IMR-90 (cell line): ENCODE results near the gene MEF2A. TPM values are rescaled to one million over a fixed set of nuclear protein-coding genes. Genes with fewer than 3 reads are reported as not detected.

Experiments
- ATAC-seq: fragments of 200-7000 bp; cut with Tn5 transposase; 2 replicates; pipeline ENCODE4 v1.9.1; 2020; ENCODE audit warnings: low read depth, mild to moderate bottlenecking, moderate library complexity
- BruUV-seq: library from RNA; stranded (reverse); fragments of 400-500 nt; replicated peaks from 2 replicates; lab custom pipeline; 2021; lab: Mats Ljungman, UMichigan
- CTCF ChIA-PET: fragments of 300-600 bp; formaldehyde crosslinking; extraction: SDS; loops from one replicate; lab custom pipeline; 2021; ENCODE audit warnings: antibody characterized with exemption; lab: Yijun Ruan, JAX
- POLR2A ChIA-PET: fragments of 300-600 bp; sonication (Branson Sonifier 250); formaldehyde crosslinking; loops from one replicate; lab custom pipeline; 2022; ENCODE audit warnings: antibody characterized with exemption; ENCODE audit not compliant: unreplicated experiment; lab: Charles Lee
- DNase-seq: peaks from one replicate; pipeline ENCODE4 v3.0.0; 2013
- H2AFZ ChIP-seq: replicated peaks from 2 replicates; pipeline ENCODE3; 2013; ENCODE audit warnings: low read length, mild to moderate bottlenecking; ENCODE audit not compliant: poor library complexity
- H2AK5ac ChIP-seq: 2 replicates; pipeline ENCODE4 v1.6.1; 2013; ENCODE audit warnings: low read depth, low read length, inconsistent platforms
- H2AK9ac ChIP-seq: replicated peaks from 2 replicates; pipeline ENCODE3; 2013; ENCODE audit warnings: mild to moderate bottlenecking, low read depth, low read length, moderate library complexity; ENCODE audit not compliant: poor library complexity
- H2BK120ac ChIP-seq: 2 replicates; pipeline ENCODE4 v1.6.1; 2013; ENCODE audit warnings: low read depth, low read length, inconsistent platforms
- H2BK15ac ChIP-seq: 3 replicates; pipeline ENCODE4 v1.6.1; 2013; ENCODE audit warnings: low read depth, low read length, inconsistent platforms
- H2BK20ac ChIP-seq: 2 replicates; pipeline ENCODE4 v1.6.1; 2013; ENCODE audit warnings: low read depth, mild to moderate bottlenecking, inconsistent platforms, low read length, moderate library complexity
- H2BK5ac ChIP-seq: 2 replicates; pipeline ENCODE4 v1.6.1; 2013; ENCODE audit warnings: mild to moderate bottlenecking, low read depth, low read length, inconsistent platforms; ENCODE audit not compliant: poor library complexity, severe bottlenecking
- H3K14ac ChIP-seq: replicated peaks from 2 replicates; pipeline ENCODE4 v1.6.1; 2013; ENCODE audit warnings: low read depth, low read length, inconsistent platforms
- H3K18ac ChIP-seq: 2 replicates; pipeline ENCODE4 v1.6.1; 2013; ENCODE audit warnings: low read depth, low read length, control low read depth
- H3K23ac ChIP-seq: 2 replicates; pipeline ENCODE4 v1.6.1; 2013; ENCODE audit warnings: low read depth, low read length, inconsistent platforms
- H3K27ac ChIP-seq: 2 replicates; pipeline ENCODE4 v1.5.1; 2013; ENCODE audit warnings: mild to moderate bottlenecking, control low read depth, low read length; ENCODE audit not compliant: insufficient read depth
- H3K27me3 ChIP-seq: 2 replicates; pipeline ENCODE4 v1.6.1; 2013; ENCODE audit warnings: low read length; ENCODE audit not compliant: control insufficient read depth, insufficient read depth
- H3K36me3 ChIP-seq: 2 replicates; pipeline ENCODE4 v1.6.1; 2013; ENCODE audit warnings: low read length, mixed read lengths; ENCODE audit not compliant: control insufficient read depth, insufficient read depth
- H3K4ac ChIP-seq: 2 replicates; pipeline ENCODE4 v1.6.1; 2013; ENCODE audit warnings: low read depth, low read length, inconsistent platforms
- H3K4me1 ChIP-seq: 2 replicates; pipeline ENCODE4 v1.6.1; 2013; ENCODE audit warnings: low read length, mixed read lengths; ENCODE audit not compliant: control insufficient read depth, insufficient read depth
- H3K4me2 ChIP-seq: 2 replicates; pipeline ENCODE4 v1.6.1; 2013; ENCODE audit warnings: low read depth, mild to moderate bottlenecking, control low read depth, low read length, moderate library complexity
- H3K4me3 ChIP-seq: 2 replicates; pipeline ENCODE4 v1.5.1; 2013; ENCODE audit warnings: low read depth, mild to moderate bottlenecking, control low read depth, low read length, moderate library complexity; ENCODE audit not compliant: insufficient read depth
- H3K56ac ChIP-seq: 2 replicates; pipeline ENCODE4 v1.6.1; 2013; ENCODE audit warnings: low read length, inconsistent platforms; ENCODE audit not compliant: insufficient read depth; ENCODE audit errors: extremely low read depth
- H3K79me1 ChIP-seq, 2 experiments: 2 replicates each; pipeline ENCODE4 v1.6.1; 2013; ENCODE audit warnings: low read length in 2 of 2, inconsistent platforms in 1 of 2, low read depth in 1 of 2
- H3K9ac ChIP-seq: 2 replicates; pipeline ENCODE4 v1.6.1; 2013; ENCODE audit warnings: low read depth, low read length, control low read depth
- H3K9me1 ChIP-seq: 2 replicates; pipeline ENCODE4 v1.6.1; 2013; ENCODE audit warnings: low read length, inconsistent platforms; ENCODE audit not compliant: insufficient read depth
- H3K9me3 ChIP-seq: 2 replicates; pipeline ENCODE4 v1.6.1; 2013; ENCODE audit warnings: low read length; ENCODE audit not compliant: control insufficient read depth, insufficient read depth
- H4K20me1 ChIP-seq: 2 replicates; pipeline ENCODE4 v1.6.1; 2013; ENCODE audit warnings: low read length, inconsistent platforms; ENCODE audit not compliant: insufficient read depth
- H4K5ac ChIP-seq: 2 replicates; pipeline ENCODE4 v1.6.1; 2013; ENCODE audit warnings: mild to moderate bottlenecking, low read depth, low read length, control low read depth
- H4K8ac ChIP-seq, 2 experiments: 2 replicates each; pipeline ENCODE4 v1.6.1; 2013; ENCODE audit warnings: low read depth in 2 of 2, low read length in 2 of 2, control low read depth in 1 of 2, inconsistent platforms in 1 of 2
- H4K91ac ChIP-seq: 2 replicates; pipeline ENCODE4 v1.6.1; 2013; ENCODE audit warnings: low read depth, low read length, inconsistent platforms; ENCODE audit not compliant: insufficient read depth
- ELK1 ChIP-seq: fragments of 150-350 bp; IDR thresholded peaks from 2 replicates; pipeline ENCODE4 v1.6.1; 2016; ENCODE audit warnings: low read depth, mild to moderate bottlenecking, low read length, moderate library complexity, borderline replicate concordance
- MXI1 ChIP-seq: IDR thresholded peaks from 2 replicates; pipeline ENCODE4 v1.6.1; 2012; ENCODE audit warnings: low read depth, mild to moderate bottlenecking, low read length, moderate library complexity, borderline replicate concordance
- POLR2A ChIP-seq: IDR thresholded peaks from 2 replicates; pipeline ENCODE4 v1.6.1; 2012; ENCODE audit warnings: mild to moderate bottlenecking, low read depth, low read length
- RAD21 ChIP-seq: IDR thresholded peaks from 2 replicates; pipeline ENCODE4 v1.6.1; 2012; ENCODE audit warnings: low read length, improper control_type of control experiment
- RCOR1 ChIP-seq: IDR thresholded peaks from 2 replicates; pipeline ENCODE4 v1.6.1; 2012; ENCODE audit warnings: mild to moderate bottlenecking, low read length, improper control_type of control experiment; ENCODE audit not compliant: insufficient replicate concordance
- WGBS, 2 experiments: methylation state at CpG; one replicate each; pipeline versions ENCODE4 v1.1.5 to v1.1.7; 2013; ENCODE audit warnings: missing lambda C conversion rate in 2 of 2; ENCODE audit not compliant: insufficient read length in 1 of 2; ENCODE audit errors: extremely low coverage in 2 of 2; 5-methylcytosine and 5-hydroxymethylcytosine counted together
- dilution Hi-C: fragments of 300-500 bp; cut with HindIII; formaldehyde crosslinking; loops from one replicate; pipeline ENCODE4 v1.14.3; 2018; ENCODE audit warnings: low sequenced_read_pairs; ENCODE audit not compliant: unreplicated experiment
- in situ Hi-C: fragments of 300-500 bp; cut with MboI; formaldehyde crosslinking; loops from 3 replicates; pipeline ENCODE4 v1.14.3; 2019; ENCODE audit warnings: low sequenced_read_pairs, inconsistent platforms, mixed read lengths
- intact Hi-C: fragments of 100-400 bp; cut with micrococcal nuclease; formaldehyde crosslinking; loops from 2 replicates; pipeline ENCODE4 v1.10.0; 2022
- polyA plus RNA-seq, 3 experiments: library from polyadenylated mRNA; depleted of rRNA; stranded (reverse); fragments of >200 nt; gene quantifications; 2 replicates each; pipeline ENCODE4 v1.2.3, GENCODE V29; 2012; ENCODE audit warnings: low replicate concordance in 1 of 3
- total RNA-seq: library from RNA; depleted of rRNA; stranded (reverse); fragments of >200 nt; gene quantifications from 2 replicates; pipeline ENCODE4 v1.2.3, GENCODE V29; 2012

The MEF2A gene
- total and polyA plus RNA-seq, 2 of the 4 experiments (the other 2 are of a cell fraction) = 16.1 to 16.7 TPM

- Histone ChIP-seq H3K9me3 (no peaks in the 10 kb centered on the region), H3K27me3 (no peaks in the 10 kb centered on the region), H2AK5ac (no peak overlapping the region), H3K14ac (no peak overlapping the region), H2BK20ac (no peak overlapping the region), H3K9ac (no peak overlapping the region), H4K91ac (no peak overlapping the region), H2BK5ac (no peak overlapping the region), H3K18ac (no peak overlapping the region), H3K27ac (no peak overlapping the region), H2BK15ac (no peak overlapping the region), H3K4me3 (no peak overlapping the region), H3K79me1 (peaks cover 2 to 7% of the 10 kb centered on the region in 2 experiments; a peak in 3 of 4 replicates), H3K36me3 (peaks cover 2% of the 10 kb centered on the region), H4K8ac (no peak overlapping the region), H2BK120ac (no peak overlapping the region), H3K4ac (no peak overlapping the region), H4K5ac (no peak overlapping the region), H3K4me1 (no peaks in the 10 kb centered on the region), H3K4me2 (no peak overlapping the region), H4K20me1 (no peaks in the 10 kb centered on the region; the same call in 1 of the 2 replicates), H3K56ac (no peak overlapping the region), H2AK9ac (no peak overlapping the region), H2AFZ (no peak overlapping the region), H3K9me1 (peaks cover 3% of the 10 kb centered on the region; the same call in 1 of the 2 replicates), H3K23ac (no peak overlapping the region)
- ATAC-seq = no peak
- no TSS peak for BruUV-seq
- intact Hi-C loops = no loop called here
- TF ChIP-seq MXI1 = no peak
- no peak for TF ChIP-seq RAD21
- TF ChIP-seq ELK1 = no peak
- TF ChIP-seq RCOR1 = no peak
- TF ChIP-seq POLR2A = no peak
- dilution Hi-C loops = no loop called here
- ChIA-PET POLR2A (no interaction called here), CTCF (no interaction called here)
- WGBS, 2 experiments = no CpG with 5 or more reads among the region's 2 CpGs
- DNase-seq = no peak
- in situ Hi-C loops = no loop called here
These were observed 102.9 kb downstream of the MEF2A start for GRCh38 chr15:99668533-99669182.
